ENCODE results near the gene BNC1.
"Not testable (repeated sequence)": the region's sequence is repeated elsewhere in the genome, so short reads cannot be mapped to it uniquely, and the experiment has no call there.

Gene BNC1

GRCh38 chr15:83249030-83249343 is 35.5 kb downstream of the BNC1 start:
- no peak for DNase-seq (ENCODE audit: low read depth in 2 of 2)

GRCh38 chr15:83248151-83249029 is 36.1 kb downstream of the BNC1 start:
- DNase-seq (ENCODE audit: low read depth in 2 of 2), result peak in 1 of 2 donors; percentile 23

- no peak for DNase-seq (ENCODE audit: low read depth in 2 of 2)
These were observed 40.8 kb downstream of the BNC1 start for GRCh38 chr15:83243634-83244033.

- no peak for DNase-seq (ENCODE audit: low read depth in 2 of 2)
These were observed 54.2 kb downstream of the BNC1 start for GRCh38 chr15:83230242-83230641.

GRCh38 chr15:83225449-83225848 is 59.0 kb downstream of the BNC1 start:
- DNase-seq (ENCODE audit: low read depth in 2 of 2), result no peak

GRCh38 chr15:83221781-83222180 is 62.7 kb downstream of the BNC1 start:
- not testable (repeated sequence) for DNase-seq (ENCODE audit: low read depth in 2 of 2)

GRCh38 chr15:83219026-83219425 is 65.4 kb downstream of the BNC1 start:
- DNase-seq (ENCODE audit: low read depth in 2 of 2), result no peak

- DNase-seq (ENCODE audit: low read depth in 2 of 2), result no peak
These were observed 69.2 kb downstream of the BNC1 start for GRCh38 chr15:83215306-83215705.

- no peak for DNase-seq (ENCODE audit: low read depth in 2 of 2)
These were observed 73.8 kb downstream of the BNC1 start for GRCh38 chr15:83210619-83211018.

GRCh38 chr15:83209333-83209732 is 75.1 kb downstream of the BNC1 start:
- DNase-seq (ENCODE audit: low read depth in 2 of 2), result no peak

- DNase-seq (ENCODE audit: low read depth in 2 of 2), result no peak
These were observed 76.2 kb downstream of the BNC1 start for GRCh38 chr15:83208367-83208661.

GRCh38 chr15:83207660-83208366 is 76.7 kb downstream of the BNC1 start, which contains the start of gene HDGFL3:
HDGFL3 (minus strand) TSS chr15:83207823; CDS start chr15:83207414, 409 bp downstream.
- peak in 1 of 2 donors; percentile 14 for DNase-seq (ENCODE audit: low read depth in 2 of 2)

GRCh38 chr15:83207009-83207659 is 77.3 kb downstream of the BNC1 start:
- no peak for DNase-seq (ENCODE audit: low read depth in 2 of 2)

GRCh38 chr15:83206526-83207008 is 77.9 kb downstream of the BNC1 start:
- no peak for DNase-seq (ENCODE audit: low read depth in 2 of 2)

Data from stimulated activated CD4-positive, alpha-beta T cell treated with anti-CD3 and anti-CD28 coated beads, Interleukin-1b, Interleukin-23, amount 100 ng/mL, for 4 hours (primary cell).